MCF 10A (cell line): ENCODE data around the gene ZNF445. TPM values are rescaled to one million over a fixed set of nuclear protein-coding genes. Genes with fewer than 3 reads are reported as not detected.
"Not testable (repeated sequence)": the region's sequence is repeated elsewhere in the genome, so short reads cannot be mapped to it uniquely, and the experiment has no call there.

Experiments
- BruUV-seq: library from RNA; stranded (reverse); fragments of 400-500 nt; replicated peaks from 2 replicates; lab custom pipeline; 2021; lab: Mats Ljungman, UMichigan
- CTCF ChIA-PET: fragments of 300-600 bp; sonication (Branson Sonifier 250); formaldehyde crosslinking; extraction: SDS; loops from one replicate; lab custom pipeline; 2021; ENCODE audit warnings: antibody characterized with exemption, inconsistent platforms; lab: Yijun Ruan, JAX
- POLR2A ChIA-PET: fragments of 300-600, 350-650 bp; sonication (Branson Sonifier 250); formaldehyde crosslinking; extraction: SDS; loops from one replicate; lab custom pipeline; 2020; ENCODE audit warnings: antibody characterized with exemption, inconsistent platforms; lab: Yijun Ruan, JAX
- DNase-seq: peaks from one replicate; pipeline ENCODE4 v3.0.0-alpha.2; 2018; ENCODE audit not compliant: unreplicated experiment
- H3K27ac Mint-ChIP-seq: one replicate; pipeline ENCODE4 v1.8.0; 2022; ENCODE audit warnings: mild to moderate bottlenecking, low read depth, mixed read lengths; ENCODE audit not compliant: unreplicated experiment
- H3K27me3 Mint-ChIP-seq: one replicate; pipeline ENCODE4 v1.8.0; 2022; ENCODE audit warnings: mixed read lengths; ENCODE audit not compliant: insufficient read depth, unreplicated experiment
- H3K36me3 Mint-ChIP-seq: one replicate; pipeline ENCODE4 v1.8.0; 2022; ENCODE audit warnings: mild to moderate bottlenecking, moderate library complexity, mixed read lengths; ENCODE audit not compliant: insufficient read depth, unreplicated experiment
- H3K4me1 Mint-ChIP-seq: one replicate; pipeline ENCODE4 v1.8.0; 2022; ENCODE audit warnings: mixed read lengths; ENCODE audit not compliant: insufficient read depth, unreplicated experiment
- H3K4me3 Mint-ChIP-seq: one replicate; pipeline ENCODE4 v1.8.0; 2022; ENCODE audit warnings: mild to moderate bottlenecking, moderate library complexity, mixed read lengths; ENCODE audit not compliant: unreplicated experiment
- H3K9me3 Mint-ChIP-seq: one replicate; pipeline ENCODE4 v1.8.0; 2022; ENCODE audit warnings: mixed read lengths; ENCODE audit not compliant: unreplicated experiment
- intact Hi-C: fragments of 100-400 bp; cut with micrococcal nuclease; formaldehyde crosslinking; loops from 2 replicates; pipeline ENCODE4 v1.14.1; 2022
- total RNA-seq: library from RNA; stranded (reverse); gene quantifications from 2 replicates; pipeline ENCODE4 v1.2.3, GENCODE V29; 2022
- TF ChIP-seq, protein P1 (sequence below): fragments of 200-600 bp; IDR thresholded peaks from one replicate; pipeline ENCODE4 v1.8.0; 2022; ENCODE audit warnings: antibody characterized with exemption, mild to moderate bottlenecking; ENCODE audit not compliant: unreplicated experiment

Gene ZNF445
- total RNA-seq, 1 experiment from 2014 or later, result 11.0 TPM

DNA sequence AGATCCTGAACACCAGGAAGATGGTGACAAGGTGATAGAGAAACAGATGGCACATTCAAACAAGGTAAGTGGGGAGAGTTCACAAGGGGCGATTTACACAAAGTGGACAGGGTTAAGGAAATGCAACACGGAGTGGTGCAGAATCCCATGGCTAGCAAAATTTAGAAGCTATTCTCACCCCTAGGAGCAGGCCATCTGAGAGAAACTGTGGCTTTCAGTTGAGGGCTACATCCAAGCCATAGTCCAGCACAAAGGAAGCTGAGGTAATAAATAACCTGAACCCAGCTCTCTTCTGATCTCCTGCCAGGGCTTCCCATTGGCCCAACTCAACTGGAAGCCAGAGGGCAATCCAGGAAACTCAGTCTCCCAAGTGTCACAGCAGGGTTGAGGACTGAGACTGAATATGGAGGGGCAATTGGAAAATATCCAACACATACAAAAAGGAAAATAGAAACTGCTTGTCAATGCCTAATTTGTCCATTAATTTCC, 1.2 kb upstream of the ZNF445 start:
- TF ChIP-seq, protein P1, sequence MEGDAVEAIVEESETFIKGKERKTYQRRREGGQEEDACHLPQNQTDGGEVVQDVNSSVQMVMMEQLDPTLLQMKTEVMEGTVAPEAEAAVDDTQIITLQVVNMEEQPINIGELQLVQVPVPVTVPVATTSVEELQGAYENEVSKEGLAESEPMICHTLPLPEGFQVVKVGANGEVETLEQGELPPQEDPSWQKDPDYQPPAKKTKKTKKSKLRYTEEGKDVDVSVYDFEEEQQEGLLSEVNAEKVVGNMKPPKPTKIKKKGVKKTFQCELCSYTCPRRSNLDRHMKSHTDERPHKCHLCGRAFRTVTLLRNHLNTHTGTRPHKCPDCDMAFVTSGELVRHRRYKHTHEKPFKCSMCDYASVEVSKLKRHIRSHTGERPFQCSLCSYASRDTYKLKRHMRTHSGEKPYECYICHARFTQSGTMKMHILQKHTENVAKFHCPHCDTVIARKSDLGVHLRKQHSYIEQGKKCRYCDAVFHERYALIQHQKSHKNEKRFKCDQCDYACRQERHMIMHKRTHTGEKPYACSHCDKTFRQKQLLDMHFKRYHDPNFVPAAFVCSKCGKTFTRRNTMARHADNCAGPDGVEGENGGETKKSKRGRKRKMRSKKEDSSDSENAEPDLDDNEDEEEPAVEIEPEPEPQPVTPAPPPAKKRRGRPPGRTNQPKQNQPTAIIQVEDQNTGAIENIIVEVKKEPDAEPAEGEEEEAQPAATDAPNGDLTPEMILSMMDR, result no peak
- H3K27ac Mint-ChIP-seq, result no peak overlapping the region
- ChIA-PET CTCF (no interaction called here), POLR2A (interaction anchor here (0.7 to 2.3 kb wide), 6 partner anchors 10 to 405 kb away, joined by 3 to 9 read pairs (median 4); partner anchors contain the start of gene ZNF35)
- no peaks in the 10 kb centered on the region for H3K9me3 Mint-ChIP-seq
- H3K4me1 Mint-ChIP-seq, result peaks cover 16% of the 10 kb centered on the region
- no peaks in the 10 kb centered on the region for H3K36me3 Mint-ChIP-seq
- H3K27me3 Mint-ChIP-seq, result no peaks in the 10 kb centered on the region
- peak overlapping the region; percentile 88 for H3K4me3 Mint-ChIP-seq
- DNase-seq, result no peak
- BruUV-seq, result no TSS peak
- intact Hi-C loops, result loop anchor here (10.0 kb wide), 1 partner anchor 146 kb away; the partner anchor contains the start of gene ZNF197

DNA sequence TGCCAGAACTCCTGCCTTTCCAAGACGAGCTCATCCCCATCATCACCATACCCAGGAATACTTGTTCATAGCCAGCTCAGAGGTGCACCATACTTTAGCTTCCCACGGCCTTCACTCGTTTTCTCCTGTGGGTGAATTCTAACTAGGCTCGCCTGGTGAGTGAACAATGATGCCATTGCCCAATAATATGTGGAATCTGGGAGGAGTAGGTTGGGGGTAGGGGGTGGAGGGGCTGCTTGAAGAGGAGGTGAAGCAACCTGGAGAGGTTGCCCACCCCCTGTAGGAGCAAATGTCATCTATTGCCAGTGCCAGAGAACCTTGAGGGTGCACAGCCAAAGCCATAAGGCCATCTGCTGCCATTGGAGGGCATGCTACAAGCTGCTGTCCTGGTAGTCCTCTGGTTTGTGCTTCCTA, 592 bp upstream of the ZNF445 start:
- Mint-ChIP-seq H3K4me1 (peaks cover 19% of the 10 kb centered on the region), H3K27me3 (no peaks in the 10 kb centered on the region), H3K4me3 (peak overlapping the region; percentile 88), H3K9me3 (no peaks in the 10 kb centered on the region), H3K36me3 (no peaks in the 10 kb centered on the region), H3K27ac (peak overlapping the region; percentile 85)
- intact Hi-C loops, result loop anchor here (10.0 kb wide), 1 partner anchor 147 kb away; the partner anchor contains the start of gene ZNF197
- no peak for DNase-seq
- TF ChIP-seq, protein P1, result no peak
- no TSS peak for BruUV-seq
- ChIA-PET CTCF (interaction anchor here (0.7 kb wide), 1 partner anchor 127 kb away, joined by 3 read pairs; no protein-coding TSS in a partner anchor), POLR2A (interaction anchor here (0.6 to 2.3 kb wide), 11 partner anchors 10 to 1600 kb away, joined by 3 to 17 read pairs (median 4); partner anchors contain the start of genes TCAIM and ZNF35)

DNA sequence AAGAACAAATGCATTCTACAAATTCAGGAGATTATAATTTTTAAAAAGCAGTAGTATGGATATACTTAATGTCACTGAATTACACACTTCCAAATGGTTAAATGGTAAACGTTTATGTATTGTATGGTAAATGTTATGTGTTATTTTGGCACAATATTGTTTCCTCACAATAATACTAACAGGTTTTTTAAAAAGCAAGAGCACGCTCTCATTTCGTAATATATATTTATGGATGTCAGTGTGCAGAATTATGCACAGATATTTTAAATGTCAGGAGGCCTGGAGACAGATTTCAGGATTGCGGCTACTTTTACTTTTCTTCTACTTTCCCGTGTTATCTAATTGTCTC, 533 bp downstream of the ZNF445 start:
- POLR2A ChIA-PET, result interaction anchor here (0.7 to 1.0 kb wide), 7 partner anchors 18 to 449 kb away, joined by 3 to 8 read pairs (median 3); no protein-coding TSS in a partner anchor

DNA sequence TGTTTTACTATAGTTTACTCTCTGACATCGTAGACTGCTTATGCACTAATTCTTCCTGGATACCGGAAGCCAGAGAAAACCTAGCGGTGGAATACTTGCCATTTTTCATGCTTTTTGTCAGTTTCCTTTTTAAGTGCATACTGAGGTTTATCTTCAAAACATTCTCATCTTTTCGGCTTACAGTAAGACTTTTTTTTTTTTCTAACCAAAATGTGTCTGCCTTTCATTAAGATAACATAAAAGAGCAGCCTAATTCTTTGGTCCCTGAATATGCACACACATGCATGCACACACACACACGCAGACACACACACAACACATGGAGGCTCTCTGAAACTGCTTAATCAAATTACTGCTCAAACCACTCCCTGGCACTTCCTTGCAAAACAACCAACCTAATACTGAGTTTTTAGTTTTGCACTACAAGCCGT, 1.3 kb downstream of the ZNF445 start:
- TF ChIP-seq, protein P1, result no peak
- POLR2A ChIA-PET, result interaction anchor here (0.7 to 1.9 kb wide), 8 partner anchors 11 to 448 kb away, joined by 3 to 8 read pairs (median 3); no protein-coding TSS in a partner anchor
- Mint-ChIP-seq H3K4me1 (peaks cover 26% of the 10 kb centered on the region), H3K27me3 (no peaks in the 10 kb centered on the region), H3K4me3 (peak overlapping the region; percentile 88), H3K36me3 (peaks cover 7% of the 10 kb centered on the region), H3K27ac (no peak overlapping the region), H3K9me3 (no peaks in the 10 kb centered on the region)
- BruUV-seq, result no TSS peak
- CTCF ChIA-PET, result interaction anchor here (0.7 kb wide), 1 partner anchor 415 kb away, joined by 3 read pairs; no protein-coding TSS in a partner anchor
- intact Hi-C loops, result loop anchor here (2.0 to 10.0 kb wide), 3 partner anchors 137 to 153 kb away; partner anchors contain the start of genes TCAIM and ZNF197
- peak; percentile 4 for DNase-seq

More for the DNA sequence above, 533 bp downstream of the ZNF445 start:
- CTCF ChIA-PET, result interaction anchor here (0.7 kb wide), 1 partner anchor 414 kb away, joined by 3 read pairs; no protein-coding TSS in a partner anchor
- TSS peak; percentile 66 for BruUV-seq
- H3K36me3 Mint-ChIP-seq, result no peaks in the 10 kb centered on the region
- intact Hi-C loops, result loop anchor here (2.0 to 10.0 kb wide), 3 partner anchors 138 to 154 kb away; partner anchors contain the start of genes TCAIM and ZNF197
- H3K4me3 Mint-ChIP-seq, result peak overlapping the region; percentile 88
- no peaks in the 10 kb centered on the region for H3K27me3 Mint-ChIP-seq
- TF ChIP-seq, protein P1, result no peak
- no peak for DNase-seq
- no peaks in the 10 kb centered on the region for H3K9me3 Mint-ChIP-seq
- peak overlapping the region; percentile 85 for H3K27ac Mint-ChIP-seq
- H3K4me1 Mint-ChIP-seq, result peaks cover 20% of the 10 kb centered on the region

DNA sequence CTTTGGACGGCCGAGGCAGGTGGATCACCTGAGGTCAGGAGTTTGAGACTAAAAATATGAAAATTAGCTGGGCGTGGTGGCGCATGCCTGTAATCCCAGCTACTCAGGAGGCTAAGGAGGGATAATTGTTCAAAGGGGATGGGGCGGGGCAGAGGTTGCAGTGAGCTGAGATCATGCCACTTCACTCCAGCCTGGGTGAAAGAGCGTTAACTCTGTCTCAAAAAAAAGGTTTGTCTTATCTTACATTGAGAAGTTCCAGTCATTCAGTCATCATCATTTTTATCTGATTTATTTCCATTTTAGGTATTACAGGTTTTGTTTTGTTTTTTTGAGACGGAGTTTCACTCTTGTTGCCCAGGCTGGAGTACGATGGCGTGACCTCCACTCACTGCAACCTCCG, 2.6 kb downstream of the ZNF445 start:
- H3K27me3 Mint-ChIP-seq, H3K27ac Mint-ChIP-seq, H3K36me3 Mint-ChIP-seq, DNase-seq, H3K9me3 Mint-ChIP-seq, H3K4me3 Mint-ChIP-seq, BruUV-seq: not testable (repeated sequence)
- CTCF ChIA-PET, result interaction anchor here (0.6 kb wide), 1 partner anchor 1876 kb away, joined by 3 read pairs; no protein-coding TSS in a partner anchor
- intact Hi-C loops, result loop anchor here (10.0 kb wide), 1 partner anchor 150 kb away; the partner anchor contains the start of gene ZNF197
- POLR2A ChIA-PET, result interaction anchor here (1.0 to 1.9 kb wide), 2 partner anchors 9 to 12 kb away, joined by 4 to 5 read pairs; no protein-coding TSS in a partner anchor
- peaks cover 33% of the 10 kb centered on the region for H3K4me1 Mint-ChIP-seq
